IPS DF 19.7 (cell line): ENCODE measurements around the gene PGF.

ENCODE experiments used
- DNase-seq: peaks from one replicate; pipeline ENCODE4 v3.0.0-alpha.2; 2013; ENCODE audit warnings: low read depth, low spot score

The PGF gene

DNA sequence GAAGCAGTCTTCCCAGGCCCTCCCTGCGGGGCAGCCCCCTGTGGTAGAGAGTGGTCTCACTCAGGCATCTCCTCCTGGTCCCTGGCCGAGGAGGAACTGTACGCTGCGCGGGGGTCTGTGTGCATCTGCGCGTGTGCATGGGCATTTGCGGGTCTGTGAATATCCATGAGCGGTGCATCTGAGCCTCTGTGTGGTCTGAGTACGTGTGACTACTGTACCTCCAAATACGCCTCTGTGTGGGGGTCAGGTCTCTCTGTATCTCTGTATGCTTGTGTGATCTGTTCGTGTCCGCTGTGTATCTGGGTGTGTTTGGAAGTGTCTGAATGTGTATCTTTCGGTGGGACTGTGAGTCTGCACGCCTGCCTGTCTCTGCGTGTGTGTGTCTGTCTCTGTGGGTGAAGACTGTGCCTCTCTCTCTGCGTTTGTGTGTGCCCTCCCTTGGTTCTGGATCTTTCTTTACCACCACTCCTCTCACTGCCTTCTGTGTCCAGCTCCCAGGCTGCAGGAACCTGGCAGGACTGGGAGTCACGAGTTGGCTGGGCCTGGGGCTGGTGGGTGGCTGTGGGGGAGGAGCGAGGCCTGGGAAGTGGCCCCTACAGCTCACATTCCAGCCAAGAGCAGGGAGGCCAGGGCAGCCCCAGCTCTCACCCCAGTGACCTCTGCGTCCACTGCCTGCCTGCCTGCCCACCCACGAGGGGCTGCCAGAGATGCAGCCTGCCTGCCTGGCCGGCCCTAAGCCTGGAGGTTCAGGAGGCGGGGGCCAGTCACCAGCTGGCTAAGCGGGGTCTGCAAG is 1.1 kb upstream of the PGF start:
- no peak for DNase-seq

DNA sequence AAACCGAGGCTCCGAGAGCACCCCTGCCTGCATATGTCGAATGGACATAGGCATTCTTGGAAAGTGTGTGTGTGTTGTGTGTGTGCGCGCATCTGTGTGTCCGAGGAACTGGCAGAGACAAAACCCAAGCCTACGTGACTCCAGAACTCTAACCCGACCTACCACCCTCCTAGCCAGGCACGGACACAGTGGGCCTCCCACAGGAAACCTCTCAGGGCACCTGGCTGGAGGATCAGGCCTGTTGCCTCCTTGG is 556 bp upstream of the PGF start:
- no peak for DNase-seq

DNA sequence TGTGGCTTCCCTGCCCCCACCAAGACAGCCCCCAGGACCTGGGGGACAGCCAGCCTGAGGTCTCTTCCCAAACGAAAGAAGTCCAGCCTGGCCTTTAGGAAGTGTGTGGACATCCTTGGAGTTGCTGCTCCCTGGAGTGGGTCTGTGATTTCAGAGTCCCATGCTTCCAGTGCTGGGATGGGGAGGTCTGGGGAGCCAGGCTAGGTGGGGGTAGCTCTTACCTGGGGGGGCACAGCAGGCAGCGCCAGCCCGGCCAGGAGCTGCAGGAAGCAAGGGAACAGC is 509 bp downstream of the PGF start:
- DNase-seq: no peak

DNA sequence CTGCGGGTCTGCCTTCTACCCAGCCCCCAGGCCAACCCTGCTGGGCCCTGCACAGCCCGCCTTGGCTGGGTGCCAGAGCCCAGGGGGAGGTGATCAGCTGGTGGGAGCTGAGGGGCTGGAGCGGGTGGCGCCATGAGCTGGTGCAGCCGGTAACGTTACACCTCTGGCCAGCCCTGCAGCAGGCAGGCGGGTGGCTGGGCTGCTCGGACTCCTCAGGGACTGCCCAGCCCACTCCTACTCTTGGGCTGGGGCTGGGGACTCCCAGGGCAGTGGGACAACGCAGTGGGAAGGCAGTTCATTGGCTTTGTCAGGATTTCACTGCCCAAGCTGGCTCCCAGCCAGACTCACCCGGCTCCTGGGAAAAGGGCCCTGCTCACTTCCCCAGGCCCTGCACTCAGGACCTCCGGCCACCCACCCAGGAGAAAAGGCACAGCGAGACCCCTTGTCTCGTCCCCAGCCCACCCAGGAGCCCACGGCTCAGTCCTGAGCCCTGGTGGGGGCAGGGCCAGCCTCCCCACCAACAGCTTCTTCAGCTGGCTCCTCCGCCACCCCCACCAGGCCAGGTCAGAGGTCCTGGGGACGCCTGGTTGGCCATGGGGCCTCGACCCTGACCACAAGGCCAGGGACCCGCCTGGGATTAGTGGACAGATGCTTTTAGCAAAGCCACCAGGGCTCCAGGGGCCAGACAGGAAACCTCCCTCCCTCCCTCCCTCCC is 1.0 kb downstream of the PGF start:
- no peak for DNase-seq

DNA sequence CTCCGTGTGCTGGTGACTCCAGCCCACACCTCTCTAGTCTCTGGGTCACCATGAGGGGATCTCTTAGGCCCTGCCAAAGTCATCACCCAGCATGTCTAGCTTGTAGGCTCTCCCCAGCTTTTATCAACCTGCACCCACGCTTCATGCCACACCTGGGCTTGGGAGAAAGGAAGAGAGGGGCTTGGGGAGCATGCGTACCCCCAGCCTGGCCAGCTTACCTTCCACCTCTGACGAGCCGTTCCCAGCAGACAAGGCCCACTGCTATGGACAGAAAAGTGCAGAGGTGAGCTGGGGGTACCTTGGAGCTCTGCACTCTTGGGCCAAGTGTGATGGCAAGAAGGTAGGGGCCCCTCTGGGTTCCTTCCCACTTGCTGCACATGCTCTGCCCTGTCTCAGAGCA is 1.7 kb downstream of the PGF start:
- no peak for DNase-seq

DNA sequence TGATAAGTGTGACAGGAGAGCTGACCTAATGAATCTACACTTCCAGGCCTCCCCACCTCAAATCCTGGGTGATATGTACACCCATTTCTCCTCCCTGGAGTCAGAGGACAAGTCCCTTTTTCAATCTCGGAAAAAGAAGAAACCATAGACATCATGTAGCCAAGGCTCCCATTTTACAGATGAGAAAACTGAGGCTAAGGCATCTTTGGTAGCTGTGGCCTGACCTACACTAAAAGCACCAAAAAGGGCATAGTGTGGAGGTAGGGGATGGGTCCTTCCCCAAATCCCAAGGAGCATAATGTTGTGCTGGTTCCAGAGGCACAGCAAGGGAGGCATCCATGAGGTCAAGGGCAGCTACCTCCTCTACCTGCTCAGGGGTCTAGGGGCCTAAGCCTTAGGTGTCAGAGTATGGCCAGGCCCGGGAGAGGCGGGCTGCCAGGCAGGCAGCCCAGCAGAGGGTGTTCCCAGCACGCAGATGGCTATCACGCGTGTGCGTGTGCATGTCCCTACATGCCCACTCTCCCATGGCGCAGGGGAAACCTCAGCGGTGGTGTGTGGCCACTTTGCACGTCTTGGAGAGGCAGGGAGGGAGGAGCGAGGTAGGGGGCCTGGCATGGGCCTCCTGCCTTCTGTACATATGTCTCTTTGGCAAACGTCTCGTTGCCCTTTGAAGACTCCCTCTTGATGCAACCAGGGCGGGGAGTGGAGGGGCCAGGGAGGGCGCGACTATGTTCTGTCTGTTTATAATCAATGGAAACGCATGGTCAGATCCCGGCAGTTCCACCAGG is 2.5 kb downstream of the PGF start:
- no peak for DNase-seq

DNA sequence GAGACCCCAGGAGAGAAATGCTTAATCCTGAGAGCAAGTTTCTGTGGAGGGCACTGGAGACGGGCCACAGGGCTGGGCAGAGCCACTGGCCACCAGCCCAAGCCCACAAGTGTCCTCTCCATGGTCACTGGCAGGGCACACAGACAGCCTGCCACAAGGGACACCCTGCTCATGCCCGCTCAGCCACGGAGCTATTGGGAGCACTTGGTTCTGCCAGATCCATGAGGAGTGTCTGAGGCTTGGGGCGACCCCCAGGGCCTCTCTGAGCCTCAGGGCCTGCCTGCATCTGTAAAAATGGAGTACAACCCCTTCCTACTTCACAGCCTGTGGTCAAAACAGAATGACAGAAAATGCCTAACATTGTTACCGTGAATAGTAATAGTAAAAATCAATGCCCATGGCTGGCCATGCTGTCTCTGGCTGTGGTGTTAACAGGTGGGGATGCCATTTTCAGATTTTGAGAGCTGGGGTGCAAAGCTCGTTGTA is 3.2 kb downstream of the PGF start:
- DNase-seq: no peak

DNA sequence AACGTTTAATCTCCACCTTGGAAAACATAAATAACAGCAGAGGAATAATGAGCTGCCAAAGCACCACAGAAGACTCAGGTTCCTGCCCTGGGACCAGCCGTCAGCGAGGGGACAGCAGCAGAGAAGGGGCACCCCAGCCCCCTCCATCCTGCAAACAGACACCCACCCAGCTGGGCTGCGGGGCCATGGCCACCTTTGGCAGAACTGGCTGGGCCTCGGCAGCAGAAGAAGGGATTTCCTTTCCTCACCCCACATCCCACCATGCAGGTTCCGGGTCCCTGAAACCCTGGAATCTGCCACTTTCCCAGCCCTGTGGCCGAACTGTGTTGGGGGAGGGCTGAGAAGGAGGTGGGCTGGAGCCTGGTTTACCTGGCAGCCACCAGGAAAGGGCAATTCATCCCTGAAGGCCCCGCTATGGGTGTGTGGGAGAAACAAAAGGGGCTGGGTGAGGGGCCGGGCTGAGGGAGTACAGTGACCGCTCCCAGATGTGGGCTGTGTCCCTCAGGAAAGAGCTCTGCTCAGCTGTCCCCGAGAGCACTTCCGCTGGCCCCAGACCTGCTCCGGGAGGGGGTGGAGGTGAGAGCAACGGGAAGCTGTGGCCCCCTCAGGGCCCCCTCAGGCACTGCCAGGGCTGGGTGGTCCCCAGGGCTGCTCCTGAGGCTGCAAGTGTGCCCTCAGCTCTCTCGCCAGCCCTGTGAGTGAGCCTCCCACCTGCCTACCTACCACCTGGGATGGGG is 3.8 kb downstream of the PGF start:
- no peak for DNase-seq

DNA sequence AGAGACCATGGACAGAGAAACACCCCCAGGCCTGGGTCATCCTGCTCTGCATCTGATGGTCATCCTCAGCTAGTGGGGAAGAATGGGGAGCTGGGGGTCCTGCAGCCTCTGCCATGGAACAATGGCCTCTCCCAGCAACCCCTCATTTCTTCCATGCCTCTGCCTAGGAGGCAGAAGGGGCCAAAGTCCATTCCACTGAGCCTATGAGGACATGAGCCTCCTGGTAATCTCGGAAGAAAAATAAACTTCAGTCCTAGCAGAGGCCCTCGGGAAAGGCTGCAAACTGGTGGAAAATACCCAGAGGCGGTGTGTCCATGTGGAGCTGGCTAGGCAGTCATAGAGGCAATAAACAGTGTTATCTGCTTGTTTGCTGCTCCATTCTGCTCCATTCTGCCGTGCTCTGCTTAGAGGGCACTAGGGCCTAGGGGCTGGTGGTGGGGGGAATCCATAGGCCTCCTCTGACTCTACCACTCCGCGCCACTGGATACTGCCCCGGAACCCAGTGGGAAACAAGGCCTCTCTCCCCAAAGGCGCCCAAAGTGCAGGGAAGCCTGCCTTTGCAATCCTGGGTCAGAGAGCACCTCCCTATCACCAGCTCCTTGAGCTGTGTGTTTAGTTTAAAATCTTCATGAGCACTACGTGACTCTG is 4.5 kb downstream of the PGF start:
- DNase-seq: no peak

DNA sequence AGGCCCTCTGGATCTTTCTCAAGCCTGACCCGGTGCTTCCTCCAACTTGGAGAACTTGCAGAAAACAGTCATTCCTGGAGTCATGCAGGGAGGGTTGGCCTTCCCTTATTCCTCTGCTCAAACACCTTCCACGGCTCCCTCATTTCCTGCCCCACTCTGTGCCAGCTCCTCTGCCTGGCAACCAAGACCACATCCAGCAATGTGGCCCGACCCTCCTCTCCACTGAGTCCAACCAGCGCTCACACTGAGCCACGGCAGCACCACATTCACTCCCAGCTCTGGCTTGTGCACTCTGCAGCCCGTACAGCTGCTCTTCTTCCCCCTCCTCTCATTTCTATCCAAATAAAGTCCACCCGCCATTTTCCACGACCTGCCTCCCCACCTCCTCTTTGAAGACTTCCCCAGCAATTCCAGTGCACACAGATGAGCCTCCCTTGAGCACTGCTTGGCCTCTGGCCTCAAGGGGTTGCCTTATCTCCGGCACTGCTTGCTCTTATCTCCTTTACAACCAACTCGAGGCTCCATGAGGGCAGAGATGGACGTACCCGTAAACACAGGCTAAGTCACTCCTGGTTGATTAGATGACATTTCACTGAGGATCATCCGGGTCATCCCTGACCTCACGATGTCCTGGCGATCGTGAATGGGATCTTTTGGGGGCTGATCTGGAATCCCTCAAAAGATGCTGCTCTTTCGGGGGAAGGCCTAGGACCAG is 5.4 kb downstream of the PGF start:
- DNase-seq: no peak

DNA sequence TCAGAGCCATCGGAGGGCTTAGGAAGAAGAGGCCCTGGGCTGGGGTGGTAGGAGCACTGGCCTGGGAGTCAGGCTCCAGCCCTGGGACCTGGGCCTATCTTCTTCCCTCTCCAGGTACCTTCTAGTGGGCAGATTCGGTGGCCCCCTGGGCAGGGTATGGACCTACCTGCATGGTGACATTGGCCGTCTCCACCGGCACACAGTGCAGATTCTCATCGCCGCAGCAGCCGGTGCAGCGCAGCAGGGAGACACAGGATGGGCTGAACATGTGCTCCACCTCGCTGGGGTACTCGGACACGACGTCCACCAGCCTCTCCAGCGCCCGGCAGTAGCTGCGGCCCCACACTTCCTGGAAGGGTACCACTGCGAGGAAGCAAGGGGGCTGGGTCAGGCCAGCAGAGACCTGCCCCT is 6.2 kb downstream of the PGF start:
- no peak for DNase-seq

DNA sequence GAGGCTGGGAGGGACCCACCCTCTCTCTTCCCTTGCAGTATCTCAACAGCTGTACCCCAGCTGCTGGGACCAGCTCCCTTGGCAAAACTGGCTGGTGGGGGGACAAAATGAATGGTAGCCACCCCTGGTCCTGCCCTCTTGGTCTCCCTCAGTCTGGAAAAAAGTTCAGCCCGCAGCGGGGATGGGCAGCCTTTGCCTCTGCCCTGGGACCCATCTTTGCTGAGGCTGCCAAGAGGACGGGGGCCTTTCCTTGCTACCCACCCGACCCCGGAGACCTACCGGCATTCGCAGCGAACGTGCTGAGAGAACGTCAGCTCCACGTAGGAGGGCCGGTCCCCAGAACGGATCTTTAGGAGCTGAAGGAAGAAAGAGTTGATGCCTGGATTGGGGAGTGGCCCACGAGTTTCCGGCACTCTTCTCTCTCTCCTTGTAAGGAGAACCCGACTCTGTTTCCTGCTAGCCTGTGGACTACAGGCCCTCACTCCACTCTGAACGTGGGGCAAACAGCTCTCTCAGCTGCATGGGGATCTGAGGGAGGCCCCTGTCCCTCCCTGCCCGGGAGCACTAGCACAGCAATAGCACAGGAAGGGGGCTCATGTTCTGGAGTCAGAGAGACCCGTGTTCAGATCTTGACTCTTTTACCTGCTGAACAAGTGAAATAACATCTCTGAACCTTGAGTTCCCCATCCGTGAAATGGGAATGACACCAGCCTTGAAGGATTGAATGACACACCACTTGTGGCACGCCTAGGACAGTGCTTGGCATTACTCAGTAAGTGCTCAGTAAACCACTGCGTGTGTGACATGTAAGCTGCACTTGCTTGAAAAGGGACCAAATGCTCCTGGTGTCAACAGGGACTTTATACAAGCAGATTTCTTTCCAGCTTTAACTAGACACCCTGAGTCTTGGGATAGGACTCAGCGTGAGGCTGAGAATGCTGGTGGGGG is 6.9 kb downstream of the PGF start:
- DNase-seq: no peak

DNA sequence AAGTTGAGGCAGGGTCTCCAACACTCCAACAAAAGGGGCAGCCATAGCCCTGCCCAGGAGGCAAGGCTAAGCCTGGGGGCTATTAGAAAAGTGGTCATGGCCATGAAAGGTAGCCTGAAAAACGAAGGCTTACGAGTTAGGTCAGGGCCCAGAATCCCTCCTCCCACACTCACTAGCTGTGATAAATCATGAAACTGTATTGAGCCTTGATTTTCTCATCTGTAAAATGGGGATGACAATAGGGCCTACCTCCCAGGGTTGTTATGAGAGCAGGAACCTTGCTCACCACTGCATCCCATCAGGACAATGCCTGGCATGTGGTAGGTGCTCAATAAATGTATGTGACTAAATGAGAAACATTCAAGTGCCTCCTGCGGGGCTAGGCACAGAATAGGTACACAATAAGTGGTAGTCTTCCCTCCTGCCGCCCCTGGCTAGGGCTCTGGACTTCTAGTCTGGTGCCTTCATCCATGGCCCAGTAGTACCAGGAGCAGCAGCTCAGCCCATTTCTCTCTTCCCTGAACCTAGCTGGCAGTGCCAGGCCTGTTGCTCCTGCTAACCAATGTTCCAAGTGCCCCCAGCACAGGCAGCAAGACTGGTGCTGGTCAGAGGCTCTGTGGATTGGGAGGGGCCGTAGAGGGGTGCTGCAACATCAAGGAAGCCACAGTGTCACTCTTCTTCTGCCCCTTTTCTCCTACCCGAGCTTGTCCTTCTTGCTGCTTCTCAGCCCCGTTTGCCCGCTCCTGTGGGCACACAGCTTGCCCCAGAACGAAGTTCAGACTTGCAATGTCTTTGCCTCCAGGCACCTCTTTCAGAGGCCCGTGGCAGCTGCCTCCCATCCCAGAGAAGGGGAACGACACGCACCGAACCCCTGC is 7.8 kb downstream of the PGF start:
- no peak for DNase-seq

DNA sequence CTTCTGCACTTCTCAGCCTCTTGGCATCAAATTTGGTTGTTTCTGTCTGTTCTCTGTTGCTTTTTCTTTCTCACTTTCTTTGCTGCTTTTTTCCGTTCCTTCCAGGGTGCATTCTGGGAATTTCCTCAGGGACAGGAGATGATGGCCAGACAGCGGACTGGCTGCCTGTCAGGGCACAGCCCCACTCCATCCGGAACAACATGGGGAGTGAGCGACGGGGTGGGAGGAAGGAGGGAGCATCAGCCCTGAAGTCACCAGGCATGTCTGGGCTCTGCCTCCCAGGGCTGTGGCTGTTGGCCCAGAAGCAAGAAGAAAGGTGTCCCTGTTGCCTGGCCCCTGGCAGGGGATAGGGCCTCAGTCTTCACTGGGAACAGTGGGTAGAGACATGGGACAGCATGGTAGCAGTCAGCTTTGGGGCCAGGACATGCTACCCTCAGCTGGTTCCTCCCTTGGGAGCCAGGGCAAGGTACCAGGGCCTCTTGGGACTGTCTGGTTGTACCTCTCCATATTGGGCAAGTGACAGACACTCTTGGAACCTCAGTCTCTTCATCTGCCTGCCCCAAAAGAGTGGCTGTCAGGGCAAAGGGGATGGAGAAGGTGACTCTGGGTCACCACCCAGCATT is 8.6 kb downstream of the PGF start:
- no peak for DNase-seq

DNA sequence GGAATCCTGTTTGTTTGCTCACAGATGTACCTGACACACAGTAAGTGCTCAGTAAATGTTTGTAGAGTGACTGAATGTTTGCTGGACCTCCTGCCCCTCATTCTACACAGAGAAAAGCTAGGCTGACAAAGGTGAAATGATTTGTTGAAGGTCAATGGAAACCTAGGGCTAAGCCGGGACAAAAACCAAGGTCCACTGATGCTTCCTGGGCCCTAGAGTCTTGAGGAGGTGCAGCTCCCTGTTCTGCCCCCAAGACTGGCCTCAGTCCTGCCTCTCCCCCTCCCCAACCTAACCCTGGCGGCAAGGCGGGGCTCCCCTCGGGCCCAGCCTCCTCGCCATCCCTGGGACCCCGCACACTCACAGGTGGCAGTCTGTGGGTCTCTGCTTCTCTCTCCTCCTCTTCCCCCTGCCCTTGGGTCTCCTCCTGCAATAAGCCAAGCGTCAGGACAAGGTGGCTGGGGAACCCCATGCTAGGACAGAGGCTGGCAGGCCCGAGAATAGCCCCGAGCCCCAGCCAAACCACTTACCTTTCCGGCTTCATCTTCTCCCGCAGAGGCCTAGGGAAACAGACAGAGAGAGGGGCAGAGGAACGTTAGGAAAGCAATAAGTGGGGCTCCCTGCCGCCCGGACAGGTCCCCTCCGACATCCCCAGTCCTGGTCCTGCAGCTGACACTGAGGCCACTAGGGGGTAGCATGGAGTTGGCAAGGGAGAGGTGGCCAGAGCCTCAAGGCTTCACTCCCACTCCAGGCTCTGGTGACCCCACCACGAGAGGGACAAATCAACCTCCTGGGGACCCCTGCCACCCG is 9.3 kb downstream of the PGF start:
- no peak for DNase-seq

DNA sequence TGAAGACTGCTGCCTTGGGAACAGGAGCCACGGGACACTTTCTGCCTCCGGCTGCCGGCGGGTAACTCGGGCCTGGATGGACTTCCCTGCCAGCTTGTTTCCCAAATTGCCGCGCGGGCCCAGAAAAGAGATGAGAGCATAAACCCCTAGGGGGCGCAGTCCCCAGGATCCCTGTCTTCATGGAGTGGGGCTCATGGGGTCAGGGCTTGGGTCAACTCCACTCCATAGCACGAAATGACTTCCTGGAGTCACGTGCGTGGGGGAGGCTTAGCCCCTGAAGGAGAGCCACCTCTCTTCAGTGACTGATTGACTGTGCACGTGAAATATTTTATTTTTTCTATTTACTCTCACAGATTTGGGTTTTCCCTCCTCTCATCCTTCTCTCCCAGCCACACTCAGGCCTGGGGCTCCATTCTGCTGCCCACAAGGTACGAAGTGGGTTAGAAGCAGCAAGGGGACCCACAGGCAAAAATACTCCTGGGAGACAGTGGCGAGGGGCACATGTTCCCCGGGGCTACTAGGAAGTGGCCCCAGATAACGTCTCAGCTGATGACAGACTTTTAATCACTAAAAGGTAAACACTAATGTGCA is 10.0 kb downstream of the PGF start:
- no peak for DNase-seq

DNA sequence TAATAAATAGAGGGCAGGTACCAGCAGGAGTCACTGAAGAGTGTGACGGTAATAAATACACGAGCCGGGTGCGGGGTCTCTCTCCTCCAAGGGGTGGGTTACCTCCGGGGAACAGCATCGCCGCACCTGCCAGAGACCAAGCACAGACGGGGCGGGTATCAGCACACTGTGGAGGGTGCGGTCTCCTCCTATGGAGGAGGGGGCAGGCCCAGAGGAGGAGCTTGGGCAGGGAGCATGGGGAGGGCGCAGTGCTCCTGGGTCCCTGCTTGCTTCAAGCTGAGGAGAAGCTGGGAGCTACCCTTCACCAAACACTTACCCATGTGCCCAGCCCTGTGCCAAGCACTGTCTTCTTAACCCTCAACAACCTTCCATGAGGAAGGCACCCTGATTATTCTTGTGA is 12.8 kb downstream of the PGF start:
- DNase-seq: no peak
